HepG2 (cell line): ENCODE results near the gene MYADML2. TPM values are rescaled to one million over a fixed set of nuclear protein-coding genes. Genes with fewer than 3 reads are reported as not detected.

Experiments
- CAMTA2 ChIP-seq: sonication (generic); formaldehyde crosslinking; IDR thresholded peaks from 2 replicates; pipeline ENCODE4 v1.4.0; 2020; ENCODE audit warnings: mild to moderate bottlenecking, missing genetic modification reagents, borderline replicate concordance
- DNMT3B ChIP-seq: conservative IDR thresholded peaks from 2 replicates; pipeline ENCODE4 v1.6.1; 2016; ENCODE audit warnings: missing biosample characterization, control low read depth
- HBP1 ChIP-seq: IDR thresholded peaks from 2 replicates; pipeline ENCODE4 v1.6.1; 2016; ENCODE audit warnings: low read depth, control low read depth
- HNRNPK ChIP-seq: fragments of 200-400 bp; formaldehyde crosslinking; IDR thresholded peaks from 2 replicates; pipeline ENCODE4 v1.6.1; 2018; ENCODE audit warnings: low read length, low read depth, moderate library complexity, mild to moderate bottlenecking; ENCODE audit not compliant: poor library complexity, severe bottlenecking
- REST ChIP-seq, 2 experiments: IDR thresholded peaks; 2 replicates each; pipeline ENCODE4 v1.6.1; 2011 to 2012; ENCODE audit warnings: low read length in 2 of 2, borderline replicate concordance in 1 of 2, low read depth in 1 of 2, mild to moderate bottlenecking in 1 of 2, moderate library complexity in 1 of 2
- RXRB ChIP-seq: IDR thresholded peaks from 2 replicates; pipeline ENCODE4 v1.6.1; 2016; ENCODE audit warnings: borderline replicate concordance, missing genetic modification reagents, missing compliant biosample characterization
- SOX5 ChIP-seq: IDR thresholded peaks from 2 replicates; pipeline ENCODE4 v1.6.1; 2016; ENCODE audit warnings: borderline replicate concordance
- TSC22D2 ChIP-seq: sonication (generic); formaldehyde crosslinking; IDR thresholded peaks from 2 replicates; pipeline ENCODE4 v1.5.1; 2020; ENCODE audit warnings: missing genetic modification reagents, mild to moderate bottlenecking, borderline replicate concordance
- ZFP41 ChIP-seq: sonication (generic); formaldehyde crosslinking; IDR thresholded peaks from 2 replicates; pipeline ENCODE4 v1.4.0; 2020; ENCODE audit warnings: mild to moderate bottlenecking, missing genetic modification reagents, borderline replicate concordance
- ZNF143 ChIP-seq: sonication (generic); formaldehyde crosslinking; IDR thresholded peaks from 2 replicates; pipeline ENCODE4 v1.4.0; 2020; ENCODE audit warnings: missing genetic modification reagents
- ZNF556 ChIP-seq: sonication (generic); formaldehyde crosslinking; IDR thresholded peaks from 2 replicates; pipeline ENCODE4 v1.4.0; 2020; ENCODE audit warnings: mild to moderate bottlenecking, missing genetic modification reagents, borderline replicate concordance
- polyA plus RNA-seq, 8 experiments: library from polyadenylated mRNA; depleted of rRNA in 3 of 8; stranded (reverse) in 7 of 8; unstranded in 1 of 8; fragments of >200 nt; fragmentation: Illumina TruSeq in 4 of 8; extraction: Trizol in 4 of 8; gene quantifications; 2 replicates each; pipeline versions ENCODE4 v1.2.1 to v1.2.3, GENCODE V29; 2011 to 2016; ENCODE audit warnings: low read depth in 4 of 8, missing spikeins in 1 of 8, mixed read lengths in 1 of 8; ENCODE audit not compliant: insufficient read depth in 1 of 8
- total RNA-seq, 5 experiments: library from RNA; depleted of rRNA; stranded (reverse); fragments of >200 nt; fragmentation: Illumina TruSeq; extraction: Trizol; gene quantifications; 2 replicates each; pipeline ENCODE4 v1.2.3, GENCODE V29; 2016; ENCODE audit warnings: low read depth in 1 of 5
- TF ChIP-seq, protein P1 (sequence below): sonication (generic); formaldehyde crosslinking; IDR thresholded peaks from 2 replicates; pipeline ENCODE4 v1.5.0; 2020; ENCODE audit warnings: mild to moderate bottlenecking, missing genetic modification reagents, borderline replicate concordance
- TF ChIP-seq, protein P2 (sequence below): sonication (generic); formaldehyde crosslinking; IDR thresholded peaks from 2 replicates; pipeline ENCODE4 v1.5.0; 2020; ENCODE audit warnings: mild to moderate bottlenecking, missing genetic modification reagents

MYADML2 gene
- total and polyA plus RNA-seq, 2 of the 13 experiments (the other 11 are each of a cell fraction or from before 2014, with no cell fraction given), result not detected

GRCh38 chr17:81925860-81926450, 21.1 kb downstream of the MYADML2 start (continued):
- 0 out of 2 replicates have a peak, but pooled peaks have one; percentile 26 for TF ChIP-seq HBP1
- TF ChIP-seq, protein P1, sequence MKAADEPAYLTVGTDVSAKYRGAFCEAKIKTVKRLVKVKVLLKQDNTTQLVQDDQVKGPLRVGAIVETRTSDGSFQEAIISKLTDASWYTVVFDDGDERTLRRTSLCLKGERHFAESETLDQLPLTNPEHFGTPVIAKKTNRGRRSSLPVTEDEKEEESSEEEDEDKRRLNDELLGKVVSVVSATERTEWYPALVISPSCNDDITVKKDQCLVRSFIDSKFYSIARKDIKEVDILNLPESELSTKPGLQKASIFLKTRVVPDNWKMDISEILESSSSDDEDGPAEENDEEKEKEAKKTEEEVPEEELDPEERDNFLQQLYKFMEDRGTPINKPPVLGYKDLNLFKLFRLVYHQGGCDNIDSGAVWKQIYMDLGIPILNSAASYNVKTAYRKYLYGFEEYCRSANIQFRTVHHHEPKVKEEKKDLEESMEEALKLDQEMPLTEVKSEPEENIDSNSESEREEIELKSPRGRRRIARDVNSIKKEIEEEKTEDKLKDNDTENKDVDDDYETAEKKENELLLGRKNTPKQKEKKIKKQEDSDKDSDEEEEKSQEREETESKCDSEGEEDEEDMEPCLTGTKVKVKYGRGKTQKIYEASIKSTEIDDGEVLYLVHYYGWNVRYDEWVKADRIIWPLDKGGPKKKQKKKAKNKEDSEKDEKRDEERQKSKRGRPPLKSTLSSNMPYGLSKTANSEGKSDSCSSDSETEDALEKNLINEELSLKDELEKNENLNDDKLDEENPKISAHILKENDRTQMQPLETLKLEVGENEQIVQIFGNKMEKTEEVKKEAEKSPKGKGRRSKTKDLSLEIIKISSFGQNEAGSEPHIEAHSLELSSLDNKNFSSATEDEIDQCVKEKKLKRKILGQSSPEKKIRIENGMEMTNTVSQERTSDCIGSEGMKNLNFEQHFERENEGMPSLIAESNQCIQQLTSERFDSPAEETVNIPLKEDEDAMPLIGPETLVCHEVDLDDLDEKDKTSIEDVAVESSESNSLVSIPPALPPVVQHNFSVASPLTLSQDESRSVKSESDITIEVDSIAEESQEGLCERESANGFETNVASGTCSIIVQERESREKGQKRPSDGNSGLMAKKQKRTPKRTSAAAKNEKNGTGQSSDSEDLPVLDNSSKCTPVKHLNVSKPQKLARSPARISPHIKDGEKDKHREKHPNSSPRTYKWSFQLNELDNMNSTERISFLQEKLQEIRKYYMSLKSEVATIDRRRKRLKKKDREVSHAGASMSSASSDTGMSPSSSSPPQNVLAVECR (CRISPR knock-in tag), result no peak; the same call in 1 of the 2 replicates
- TF ChIP-seq DNMT3B (CRISPR knock-in tag), result no peak
- no peak for TF ChIP-seq HNRNPK
- no peak for TF ChIP-seq SOX5 (CRISPR knock-in tag)
- no peak for TF ChIP-seq CAMTA2 (CRISPR knock-in tag)
- TF ChIP-seq ZNF556 (CRISPR knock-in tag), result 0 out of 2 replicates have a peak, but pooled peaks have one; percentile 37
- TF ChIP-seq ZNF143 (CRISPR knock-in tag), result no peak
- no peak for TF ChIP-seq REST (IDR thresholded peaks at IDR 0.05; ENCODE audit: borderline replicate concordance in 1 of 2, low read depth in 1 of 2, low read length in 2 of 2)
- TF ChIP-seq TSC22D2 (CRISPR knock-in tag), result 0 out of 2 replicates have a peak, but pooled peaks have one; percentile 14
- TF ChIP-seq, protein P2, sequence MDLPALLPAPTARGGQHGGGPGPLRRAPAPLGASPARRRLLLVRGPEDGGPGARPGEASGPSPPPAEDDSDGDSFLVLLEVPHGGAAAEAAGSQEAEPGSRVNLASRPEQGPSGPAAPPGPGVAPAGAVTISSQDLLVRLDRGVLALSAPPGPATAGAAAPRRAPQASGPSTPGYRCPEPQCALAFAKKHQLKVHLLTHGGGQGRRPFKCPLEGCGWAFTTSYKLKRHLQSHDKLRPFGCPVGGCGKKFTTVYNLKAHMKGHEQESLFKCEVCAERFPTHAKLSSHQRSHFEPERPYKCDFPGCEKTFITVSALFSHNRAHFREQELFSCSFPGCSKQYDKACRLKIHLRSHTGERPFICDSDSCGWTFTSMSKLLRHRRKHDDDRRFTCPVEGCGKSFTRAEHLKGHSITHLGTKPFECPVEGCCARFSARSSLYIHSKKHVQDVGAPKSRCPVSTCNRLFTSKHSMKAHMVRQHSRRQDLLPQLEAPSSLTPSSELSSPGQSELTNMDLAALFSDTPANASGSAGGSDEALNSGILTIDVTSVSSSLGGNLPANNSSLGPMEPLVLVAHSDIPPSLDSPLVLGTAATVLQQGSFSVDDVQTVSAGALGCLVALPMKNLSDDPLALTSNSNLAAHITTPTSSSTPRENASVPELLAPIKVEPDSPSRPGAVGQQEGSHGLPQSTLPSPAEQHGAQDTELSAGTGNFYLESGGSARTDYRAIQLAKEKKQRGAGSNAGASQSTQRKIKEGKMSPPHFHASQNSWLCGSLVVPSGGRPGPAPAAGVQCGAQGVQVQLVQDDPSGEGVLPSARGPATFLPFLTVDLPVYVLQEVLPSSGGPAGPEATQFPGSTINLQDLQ, result no peak; the same call in 1 of the 2 replicates
- no peak for TF ChIP-seq RXRB (CRISPR knock-in tag)
- peak; percentile 23; the same call in 1 of the 2 replicates for TF ChIP-seq ZFP41 (CRISPR knock-in tag)
